ENCODE data around the gene SLC38A10. TPM values are rescaled to one million over a fixed set of nuclear protein-coding genes. Genes with fewer than 3 reads are reported as not detected.

SLC38A10 gene
- total and polyA plus RNA-seq, 2 of the 13 experiments (the other 11 are each of a cell fraction or from before 2014, with no cell fraction given), result 23.4 to 55.8 TPM

DNA sequence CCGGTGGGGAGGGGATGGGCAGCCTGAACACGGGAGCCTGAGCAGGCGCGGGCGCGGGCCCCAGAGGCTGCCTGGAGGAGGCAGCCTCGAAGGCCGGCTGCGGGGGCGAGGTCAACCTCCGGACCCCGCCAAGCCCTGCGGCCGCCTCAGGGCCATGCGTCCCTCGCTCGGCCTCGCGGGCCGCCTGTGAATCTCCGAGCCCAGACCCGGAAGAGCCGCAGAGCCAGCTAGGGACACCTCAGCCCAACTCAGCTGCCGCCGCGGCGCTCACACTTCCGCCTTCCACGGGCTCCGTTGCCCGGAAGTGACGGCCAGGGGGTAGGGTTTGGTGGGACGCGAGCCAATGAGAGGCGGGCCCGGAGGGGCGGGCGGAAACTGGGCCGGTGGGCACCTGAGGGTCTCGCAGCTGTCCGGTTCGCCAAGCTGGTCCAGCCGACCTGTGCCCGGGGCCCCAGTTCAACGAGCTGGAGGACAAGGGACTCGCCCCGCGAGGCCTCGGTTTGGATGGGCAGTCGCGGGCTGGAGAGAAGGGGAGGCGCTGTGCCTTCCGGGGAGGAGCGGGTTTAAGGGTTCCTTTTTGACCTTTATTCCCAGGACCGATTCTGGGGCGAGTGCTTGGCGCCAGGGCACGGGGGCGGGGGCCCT, at the start of gene SLC38A10 (continued):
- TF ChIP-seq, protein P1, sequence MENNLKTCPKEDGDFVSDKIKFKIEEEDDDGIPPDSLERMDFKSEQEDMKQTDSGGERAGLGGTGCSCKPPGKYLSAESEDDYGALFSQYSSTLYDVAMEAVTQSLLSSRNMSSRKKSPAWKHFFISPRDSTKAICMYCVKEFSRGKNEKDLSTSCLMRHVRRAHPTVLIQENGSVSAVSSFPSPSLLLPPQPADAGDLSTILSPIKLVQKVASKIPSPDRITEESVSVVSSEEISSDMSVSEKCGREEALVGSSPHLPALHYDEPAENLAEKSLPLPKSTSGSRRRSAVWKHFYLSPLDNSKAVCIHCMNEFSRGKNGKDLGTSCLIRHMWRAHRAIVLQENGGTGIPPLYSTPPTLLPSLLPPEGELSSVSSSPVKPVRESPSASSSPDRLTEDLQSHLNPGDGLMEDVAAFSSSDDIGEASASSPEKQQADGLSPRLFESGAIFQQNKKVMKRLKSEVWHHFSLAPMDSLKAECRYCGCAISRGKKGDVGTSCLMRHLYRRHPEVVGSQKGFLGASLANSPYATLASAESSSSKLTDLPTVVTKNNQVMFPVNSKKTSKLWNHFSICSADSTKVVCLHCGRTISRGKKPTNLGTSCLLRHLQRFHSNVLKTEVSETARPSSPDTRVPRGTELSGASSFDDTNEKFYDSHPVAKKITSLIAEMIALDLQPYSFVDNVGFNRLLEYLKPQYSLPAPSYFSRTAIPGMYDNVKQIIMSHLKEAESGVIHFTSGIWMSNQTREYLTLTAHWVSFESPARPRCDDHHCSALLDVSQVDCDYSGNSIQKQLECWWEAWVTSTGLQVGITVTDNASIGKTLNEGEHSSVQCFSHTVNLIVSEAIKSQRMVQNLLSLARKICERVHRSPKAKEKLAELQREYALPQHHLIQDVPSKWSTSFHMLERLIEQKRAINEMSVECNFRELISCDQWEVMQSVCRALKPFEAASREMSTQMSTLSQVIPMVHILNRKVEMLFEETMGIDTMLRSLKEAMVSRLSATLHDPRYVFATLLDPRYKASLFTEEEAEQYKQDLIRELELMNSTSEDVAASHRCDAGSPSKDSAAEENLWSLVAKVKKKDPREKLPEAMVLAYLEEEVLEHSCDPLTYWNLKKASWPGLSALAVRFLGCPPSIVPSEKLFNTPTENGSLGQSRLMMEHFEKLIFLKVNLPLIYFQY (CRISPR knock-in tag; IDR thresholded peaks at IDR 0.05; ENCODE audit: borderline replicate concordance), result peak; percentile 92
- TF ChIP-seq SMAD9 (CRISPR knock-in tag; IDR thresholded peaks at IDR 0.05), result no peak; the same call in 1 of the 2 replicates
- TF ChIP-seq ADNP (CRISPR knock-in tag; IDR thresholded peaks at IDR 0.05), result no peak
- no peak for TF ChIP-seq PLSCR1 (CRISPR knock-in tag; IDR thresholded peaks at IDR 0.05; ENCODE audit: borderline replicate concordance)
- peak; percentile 15; the same call in 1 of the 2 replicates for TF ChIP-seq ZNF629 (CRISPR knock-in tag; conservative IDR thresholded peaks at IDR 0.05)
- no peak; the same call in none of the 2 replicates for TF ChIP-seq ZNF619 (CRISPR knock-in tag; IDR thresholded peaks at IDR 0.05)
- TF ChIP-seq ZNF660 (CRISPR knock-in tag; IDR thresholded peaks at IDR 0.05; ENCODE audit: borderline replicate concordance, low read depth), result 0 out of 2 replicates have a peak, but pooled peaks have one; percentile 27
- TF ChIP-seq PHF8 (CRISPR knock-in tag; IDR thresholded peaks at IDR 0.05), result peak; percentile 96
- no peak; the same call in 1 of the 2 replicates for TF ChIP-seq SAFB2 (CRISPR knock-in tag; IDR thresholded peaks at IDR 0.05; ENCODE audit: borderline replicate concordance, low read depth)
- TF ChIP-seq RNF2 (conservative IDR thresholded peaks at IDR 0.05; ENCODE audit: low read depth), result peak; percentile 48; the same call in 1 of the 2 replicates
- TF ChIP-seq POGK (CRISPR knock-in tag; conservative IDR thresholded peaks at IDR 0.05), result peak; percentile 58; the same call in 1 of the 2 replicates
- TF ChIP-seq KAT2B (IDR thresholded peaks at IDR 0.05; ENCODE audit: borderline replicate concordance, low read depth, low read length), result no peak
- TF ChIP-seq ZNF550 (CRISPR knock-in tag; IDR thresholded peaks at IDR 0.05; ENCODE audit: borderline replicate concordance), result peak; percentile 47; the same call in 1 of the 2 replicates
- TF ChIP-seq PCBP2 (optimal IDR thresholded peaks at IDR 0.05; ENCODE audit: low read depth, low read length, poor library complexity, severe bottlenecking), result no peak
- TF ChIP-seq CHCHD3 (CRISPR knock-in tag; IDR thresholded peaks at IDR 0.05), result no peak
- TF ChIP-seq ZNF263 (CRISPR knock-in tag; IDR thresholded peaks at IDR 0.05), result peak; percentile 51; the same call in 1 of the 2 replicates
- no peak for TF ChIP-seq ZSCAN25 (CRISPR knock-in tag; IDR thresholded peaks at IDR 0.05)
- TF ChIP-seq ZNF382 (CRISPR knock-in tag; IDR thresholded peaks at IDR 0.05; ENCODE audit: borderline replicate concordance), result no peak
- no peak for TF ChIP-seq ZBTB8A (CRISPR knock-in tag; IDR thresholded peaks at IDR 0.05; ENCODE audit: borderline replicate concordance, low read depth)
- TF ChIP-seq ZBTB20 (CRISPR knock-in tag; IDR thresholded peaks at IDR 0.05; ENCODE audit: borderline replicate concordance, low read depth), result peak; percentile 34; the same call in 1 of the 2 replicates
- TF ChIP-seq REL (CRISPR knock-in tag; conservative IDR thresholded peaks at IDR 0.05), result no peak; the same call in 1 of the 2 replicates

All from HepG2 (cell line).